ENCODE data around the gene ZMYM3. TPM values are rescaled to one million over a fixed set of nuclear protein-coding genes. Genes with fewer than 3 reads are reported as not detected.

ZMYM3 gene
- total RNA-seq, 1 experiment from 2014 or later, result 32.9 TPM

DNA sequence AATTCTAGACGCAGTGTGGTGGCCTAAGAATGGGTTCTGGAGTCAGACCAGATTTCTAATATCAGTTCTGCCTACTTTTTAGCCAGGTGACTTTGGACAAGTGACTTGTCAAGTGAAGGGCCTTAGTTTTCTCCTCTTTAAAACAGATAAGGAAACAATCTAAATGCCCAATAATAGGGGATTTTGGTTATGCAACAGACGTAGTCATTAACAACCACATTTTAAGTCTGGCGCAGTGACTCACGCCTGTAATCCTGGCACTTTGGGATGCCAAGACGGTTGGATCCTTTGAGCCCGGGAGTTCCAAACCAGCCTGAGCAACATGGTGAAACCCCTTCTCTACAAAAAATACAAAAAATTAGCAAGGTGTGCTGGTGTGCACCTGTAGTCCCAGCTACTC is 2.1 kb upstream of the ZMYM3 start:
- Histone ChIP-seq H3K27ac (ENCODE audit: low read depth, low read length) (peak overlapping the region; percentile 68; the same call in 1 of the 2 replicates), H3K9me3 (ENCODE audit: control insufficient read depth in 1 of 2, insufficient read depth in 1 of 2, low read depth in 1 of 2, low read length in 2 of 2) (no peaks in the 10 kb centered on the region), H2AFZ (ENCODE audit: low read depth, low read length, poor library complexity, severe bottlenecking) (no peak overlapping the region), H3K36me3 (ENCODE audit: control insufficient read depth in 1 of 2, insufficient read depth in 2 of 2, low read length in 2 of 2) (no peaks in the 10 kb centered on the region), H4K20me1 (ENCODE audit: insufficient read depth) (no peaks in the 10 kb centered on the region), H3K9me2 (ENCODE audit: insufficient read depth) (no peaks in the 10 kb centered on the region), H3K4me3 (replicated peaks in 1 of 2; ENCODE audit: low read depth in 1 of 2, low read length in 2 of 2) (no peak overlapping the region; a peak in 1 of 4 replicates), H3K27me3 (ENCODE audit: insufficient read depth, low read length) (no peaks in the 10 kb centered on the region), H3K9ac (ENCODE audit: low read length) (no peak overlapping the region), H3K4me1 (ENCODE audit: control insufficient read depth in 1 of 2, insufficient read depth in 2 of 2, low read length in 2 of 2) (peaks cover 13 to 19% of the 10 kb centered on the region in 2 experiments), H3K79me2 (ENCODE audit: insufficient read depth, low read length) (no peaks in the 10 kb centered on the region), H3K4me2 (ENCODE audit: low read length) (peak overlapping the region; percentile 88; the same call in 1 of the 2 replicates)
- ChIA-PET CTCF (no interaction called here), RAD21 (ENCODE audit: low non-redundant PET in 1 of 2, low total read pairs in 2 of 2, uncharacterized antibody in 2 of 2, unreplicated experiment in 2 of 2) (no interaction called here), POLR2A (no interaction called here)
- TF ChIP-seq ZFX (IDR thresholded peaks at IDR 0.05), result no peak
- no peak for ATAC-seq
- DNase-seq (ENCODE audit: low read depth, low spot score), result no peak
- BruUV-seq (replicated peaks), result no TSS peak
- intact Hi-C loops (cut with micrococcal nuclease), result no loop called here

DNA sequence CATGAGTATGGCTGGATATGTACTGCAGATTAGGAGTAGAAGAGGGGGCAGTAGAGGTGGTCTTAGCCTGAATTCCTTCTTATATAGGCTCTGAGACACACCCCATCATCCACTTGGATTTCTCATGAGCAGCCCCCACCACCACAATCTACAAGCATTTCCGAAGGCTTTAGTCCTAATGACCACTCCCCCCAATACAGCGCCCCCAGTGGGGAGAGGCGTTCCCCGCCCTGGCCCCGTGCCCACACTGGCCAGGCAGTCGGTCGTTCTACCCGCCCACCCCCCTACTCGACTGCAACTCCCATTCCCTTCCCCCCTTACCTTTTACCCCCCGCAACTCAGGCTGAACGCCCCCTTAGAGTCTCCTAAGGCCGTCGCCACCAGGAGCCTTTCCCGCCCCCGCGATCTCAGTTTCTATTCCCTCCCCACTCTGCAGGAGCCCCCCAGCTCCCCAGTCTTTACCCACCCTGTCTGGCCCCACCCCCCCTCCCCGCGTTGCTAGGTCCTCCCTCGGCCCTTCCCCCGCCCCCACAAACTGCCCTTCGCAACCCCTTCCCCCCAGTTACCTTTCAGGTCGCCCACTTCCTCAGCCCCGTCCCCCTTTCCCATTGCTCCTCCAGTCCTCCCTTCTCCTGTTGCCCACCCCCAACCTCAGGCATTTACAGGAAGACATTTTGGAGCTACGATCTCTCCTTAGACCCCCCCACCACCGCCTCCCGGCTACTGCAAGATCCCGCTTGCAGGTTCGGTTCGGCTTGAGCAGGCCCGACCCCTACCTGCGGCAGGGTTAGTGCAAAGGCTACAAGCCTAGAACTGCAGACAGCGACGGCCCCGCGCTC is 468 bp downstream of the ZMYM3 start:
- Histone ChIP-seq H3K9me2 (ENCODE audit: insufficient read depth) (no peaks in the 10 kb centered on the region), H3K27ac (ENCODE audit: low read depth, low read length) (peak overlapping the region; percentile 68), H3K4me1 (ENCODE audit: control insufficient read depth in 1 of 2, insufficient read depth in 2 of 2, low read length in 2 of 2) (peaks cover 13 to 19% of the 10 kb centered on the region in 2 experiments), H3K9me3 (ENCODE audit: control insufficient read depth in 1 of 2, insufficient read depth in 1 of 2, low read depth in 1 of 2, low read length in 2 of 2) (no peaks in the 10 kb centered on the region), H3K36me3 (ENCODE audit: control insufficient read depth in 1 of 2, insufficient read depth in 2 of 2, low read length in 2 of 2) (no peaks in the 10 kb centered on the region), H4K20me1 (ENCODE audit: insufficient read depth) (no peaks in the 10 kb centered on the region), H3K4me2 (ENCODE audit: low read length) (peak overlapping the region; percentile 88), H3K79me2 (ENCODE audit: insufficient read depth, low read length) (no peaks in the 10 kb centered on the region), H3K27me3 (ENCODE audit: insufficient read depth, low read length) (no peaks in the 10 kb centered on the region), H3K9ac (ENCODE audit: low read length) (peak overlapping the region; percentile 76), H3K4me3 (replicated peaks in 1 of 2; ENCODE audit: low read depth in 1 of 2, low read length in 2 of 2) (peak overlapping the region; percentile 78), H2AFZ (ENCODE audit: low read depth, low read length, poor library complexity, severe bottlenecking) (no peak overlapping the region)
- ATAC-seq (peak; percentile 4; the same call in 1 of the 2 replicates), DNase-seq (ENCODE audit: low read depth, low spot score) (no peak)
- CTCF ChIA-PET, result interaction anchor here (0.7 kb wide), 1 partner anchor 155 kb away, joined by 3 read pairs; no protein-coding TSS in a partner anchor
- RAD21 ChIA-PET (ENCODE audit: low non-redundant PET in 1 of 2, low total read pairs in 2 of 2, uncharacterized antibody in 2 of 2, unreplicated experiment in 2 of 2), result no interaction called here
- intact Hi-C loops (cut with micrococcal nuclease), result no loop called here
- POLR2A ChIA-PET, result interaction anchor here (1.3 kb wide), 1 partner anchor 30 kb away, joined by 4 read pairs; the partner anchor contains the start of gene NONO
- BruUV-seq (replicated peaks), result no TSS peak
- TF ChIP-seq, protein P1, sequence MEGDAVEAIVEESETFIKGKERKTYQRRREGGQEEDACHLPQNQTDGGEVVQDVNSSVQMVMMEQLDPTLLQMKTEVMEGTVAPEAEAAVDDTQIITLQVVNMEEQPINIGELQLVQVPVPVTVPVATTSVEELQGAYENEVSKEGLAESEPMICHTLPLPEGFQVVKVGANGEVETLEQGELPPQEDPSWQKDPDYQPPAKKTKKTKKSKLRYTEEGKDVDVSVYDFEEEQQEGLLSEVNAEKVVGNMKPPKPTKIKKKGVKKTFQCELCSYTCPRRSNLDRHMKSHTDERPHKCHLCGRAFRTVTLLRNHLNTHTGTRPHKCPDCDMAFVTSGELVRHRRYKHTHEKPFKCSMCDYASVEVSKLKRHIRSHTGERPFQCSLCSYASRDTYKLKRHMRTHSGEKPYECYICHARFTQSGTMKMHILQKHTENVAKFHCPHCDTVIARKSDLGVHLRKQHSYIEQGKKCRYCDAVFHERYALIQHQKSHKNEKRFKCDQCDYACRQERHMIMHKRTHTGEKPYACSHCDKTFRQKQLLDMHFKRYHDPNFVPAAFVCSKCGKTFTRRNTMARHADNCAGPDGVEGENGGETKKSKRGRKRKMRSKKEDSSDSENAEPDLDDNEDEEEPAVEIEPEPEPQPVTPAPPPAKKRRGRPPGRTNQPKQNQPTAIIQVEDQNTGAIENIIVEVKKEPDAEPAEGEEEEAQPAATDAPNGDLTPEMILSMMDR (IDR thresholded peaks at IDR 0.05 in 2 of 3, conservative IDR thresholded peaks at IDR 0.05 in 1 of 3; ENCODE audit: borderline replicate concordance in 1 of 3, insufficient read depth in 1 of 3, low read depth in 2 of 3, low read length in 2 of 3), result peak in 2 of 3 experiments; percentile 46 to 53; a peak in 4 of 6 replicates
- TF ChIP-seq ELF1 (IDR thresholded peaks at IDR 0.05; ENCODE audit: borderline replicate concordance, low read depth), result no peak
- no peak for TF ChIP-seq SIN3A (IDR thresholded peaks at IDR 0.05; ENCODE audit: low read depth)
- TF ChIP-seq, protein P2, sequence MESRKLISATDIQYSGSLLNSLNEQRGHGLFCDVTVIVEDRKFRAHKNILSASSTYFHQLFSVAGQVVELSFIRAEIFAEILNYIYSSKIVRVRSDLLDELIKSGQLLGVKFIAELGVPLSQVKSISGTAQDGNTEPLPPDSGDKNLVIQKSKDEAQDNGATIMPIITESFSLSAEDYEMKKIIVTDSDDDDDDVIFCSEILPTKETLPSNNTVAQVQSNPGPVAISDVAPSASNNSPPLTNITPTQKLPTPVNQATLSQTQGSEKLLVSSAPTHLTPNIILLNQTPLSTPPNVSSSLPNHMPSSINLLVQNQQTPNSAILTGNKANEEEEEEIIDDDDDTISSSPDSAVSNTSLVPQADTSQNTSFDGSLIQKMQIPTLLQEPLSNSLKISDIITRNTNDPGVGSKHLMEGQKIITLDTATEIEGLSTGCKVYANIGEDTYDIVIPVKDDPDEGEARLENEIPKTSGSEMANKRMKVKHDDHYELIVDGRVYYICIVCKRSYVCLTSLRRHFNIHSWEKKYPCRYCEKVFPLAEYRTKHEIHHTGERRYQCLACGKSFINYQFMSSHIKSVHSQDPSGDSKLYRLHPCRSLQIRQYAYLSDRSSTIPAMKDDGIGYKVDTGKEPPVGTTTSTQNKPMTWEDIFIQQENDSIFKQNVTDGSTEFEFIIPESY (IDR thresholded peaks at IDR 0.05; ENCODE audit: extremely low read depth, insufficient replicate concordance, low read length), result no peak
- no peak for TF ChIP-seq RAD21 (IDR thresholded peaks at IDR 0.05; ENCODE audit: low read depth)
- TF ChIP-seq, protein P3, sequence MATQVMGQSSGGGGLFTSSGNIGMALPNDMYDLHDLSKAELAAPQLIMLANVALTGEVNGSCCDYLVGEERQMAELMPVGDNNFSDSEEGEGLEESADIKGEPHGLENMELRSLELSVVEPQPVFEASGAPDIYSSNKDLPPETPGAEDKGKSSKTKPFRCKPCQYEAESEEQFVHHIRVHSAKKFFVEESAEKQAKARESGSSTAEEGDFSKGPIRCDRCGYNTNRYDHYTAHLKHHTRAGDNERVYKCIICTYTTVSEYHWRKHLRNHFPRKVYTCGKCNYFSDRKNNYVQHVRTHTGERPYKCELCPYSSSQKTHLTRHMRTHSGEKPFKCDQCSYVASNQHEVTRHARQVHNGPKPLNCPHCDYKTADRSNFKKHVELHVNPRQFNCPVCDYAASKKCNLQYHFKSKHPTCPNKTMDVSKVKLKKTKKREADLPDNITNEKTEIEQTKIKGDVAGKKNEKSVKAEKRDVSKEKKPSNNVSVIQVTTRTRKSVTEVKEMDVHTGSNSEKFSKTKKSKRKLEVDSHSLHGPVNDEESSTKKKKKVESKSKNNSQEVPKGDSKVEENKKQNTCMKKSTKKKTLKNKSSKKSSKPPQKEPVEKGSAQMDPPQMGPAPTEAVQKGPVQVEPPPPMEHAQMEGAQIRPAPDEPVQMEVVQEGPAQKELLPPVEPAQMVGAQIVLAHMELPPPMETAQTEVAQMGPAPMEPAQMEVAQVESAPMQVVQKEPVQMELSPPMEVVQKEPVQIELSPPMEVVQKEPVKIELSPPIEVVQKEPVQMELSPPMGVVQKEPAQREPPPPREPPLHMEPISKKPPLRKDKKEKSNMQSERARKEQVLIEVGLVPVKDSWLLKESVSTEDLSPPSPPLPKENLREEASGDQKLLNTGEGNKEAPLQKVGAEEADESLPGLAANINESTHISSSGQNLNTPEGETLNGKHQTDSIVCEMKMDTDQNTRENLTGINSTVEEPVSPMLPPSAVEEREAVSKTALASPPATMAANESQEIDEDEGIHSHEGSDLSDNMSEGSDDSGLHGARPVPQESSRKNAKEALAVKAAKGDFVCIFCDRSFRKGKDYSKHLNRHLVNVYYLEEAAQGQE (IDR thresholded peaks at IDR 0.05; ENCODE audit: low read depth), result no peak
- TF ChIP-seq, protein P4, sequence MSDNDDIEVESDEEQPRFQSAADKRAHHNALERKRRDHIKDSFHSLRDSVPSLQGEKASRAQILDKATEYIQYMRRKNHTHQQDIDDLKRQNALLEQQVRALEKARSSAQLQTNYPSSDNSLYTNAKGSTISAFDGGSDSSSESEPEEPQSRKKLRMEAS (IDR thresholded peaks at IDR 0.05), result no peak
- TF ChIP-seq CBX3 (IDR thresholded peaks at IDR 0.05; ENCODE audit: low read depth), result no peak

All from HCT116 (cell line).